SH-SY5Y (cell line): ENCODE results near the gene PSENEN.

ENCODE experiments used
- GATA2 ChIP-seq: IDR thresholded peaks from 2 replicates; pipeline ENCODE4 v1.6.1; 2011; ENCODE audit warnings: mild to moderate bottlenecking, low read depth, low read length
- GATA3 ChIP-seq: IDR thresholded peaks from 2 replicates; pipeline ENCODE4 v1.6.1; 2011; ENCODE audit warnings: low read depth, mild to moderate bottlenecking, low read length, moderate library complexity

- TF ChIP-seq GATA2 (no peak), GATA3 (no peak)
Measured at GRCh38 chr19:35768082-35768421, 22.6 kb downstream of the PSENEN start.
